ENCODE data around the gene STIMATE. TPM values are rescaled to one million over a fixed set of nuclear protein-coding genes. Genes with fewer than 3 reads are reported as not detected.

STIMATE gene
- total RNA-seq, 1 donor from 2014 or later, result 20.3 TPM

GRCh38 chr3:52870471-52870870 lies 26.9 kb downstream of the STIMATE start:
- Mint-ChIP-seq H3K27me3 (ENCODE audit: low read depth) (no peaks in the 10 kb centered on the region), H3K4me3 (no peak overlapping the region), H3K36me3 (ENCODE audit: low read depth) (peaks cover 9% of the 10 kb centered on the region), H3K27ac (ENCODE audit: unreplicated experiment) (peak overlapping the region; percentile 53), H3K9me3 (no peaks in the 10 kb centered on the region), H3K4me1 (no peaks in the 10 kb centered on the region)
- DNase-seq (ENCODE audit: low read depth, low spot score), result no peak
- no peak for TF ChIP-seq CTCF (conservative IDR thresholded peaks at IDR 0.05)

- Mint-ChIP-seq H3K4me3 (no peak overlapping the region), H3K9me3 (peaks cover 14% of the 10 kb centered on the region), H3K4me1 (no peaks in the 10 kb centered on the region), H3K36me3 (ENCODE audit: low read depth) (peaks cover 25% of the 10 kb centered on the region), H3K27ac (ENCODE audit: unreplicated experiment) (no peak overlapping the region), H3K27me3 (ENCODE audit: low read depth) (no peaks in the 10 kb centered on the region)
- no peak for TF ChIP-seq CTCF (conservative IDR thresholded peaks at IDR 0.05)
- DNase-seq (ENCODE audit: low read depth, low spot score), result no peak
These were observed 30.9 kb downstream of the STIMATE start for GRCh38 chr3:52866427-52866826.

- Mint-ChIP-seq H3K4me3 (no peak overlapping the region), H3K4me1 (no peaks in the 10 kb centered on the region), H3K27ac (ENCODE audit: unreplicated experiment) (peak overlapping the region; percentile 44), H3K36me3 (ENCODE audit: low read depth) (peaks cover 25% of the 10 kb centered on the region), H3K27me3 (ENCODE audit: low read depth) (no peaks in the 10 kb centered on the region), H3K9me3 (peaks cover 14% of the 10 kb centered on the region)
- no peak for TF ChIP-seq CTCF (conservative IDR thresholded peaks at IDR 0.05)
- no peak for DNase-seq (ENCODE audit: low read depth, low spot score)
These were observed 31.4 kb downstream of the STIMATE start for GRCh38 chr3:52865994-52866393.

GRCh38 chr3:52860424-52860768 lies 37.0 kb downstream of the STIMATE start:
- H3K27me3 Mint-ChIP-seq (ENCODE audit: low read depth), result no peaks in the 10 kb centered on the region
- peaks cover 14% of the 10 kb centered on the region for H3K9me3 Mint-ChIP-seq
- no peak overlapping the region for H3K4me3 Mint-ChIP-seq
- peak overlapping the region; percentile 81 for H3K27ac Mint-ChIP-seq (ENCODE audit: unreplicated experiment)
- no peaks in the 10 kb centered on the region for H3K4me1 Mint-ChIP-seq
- TF ChIP-seq CTCF (conservative IDR thresholded peaks at IDR 0.05), result no peak
- DNase-seq (ENCODE audit: low read depth, low spot score), result no peak
- H3K36me3 Mint-ChIP-seq (ENCODE audit: low read depth), result peaks cover 15% of the 10 kb centered on the region

- H3K36me3 Mint-ChIP-seq (ENCODE audit: low read depth), result peaks cover 13% of the 10 kb centered on the region
- no peak for DNase-seq (ENCODE audit: low read depth, low spot score)
- TF ChIP-seq CTCF (conservative IDR thresholded peaks at IDR 0.05), result no peak
These were observed 37.5 kb downstream of the STIMATE start for GRCh38 chr3:52859686-52860423.

More at GRCh38 chr3:52859686-52860423, 37.5 kb downstream of the STIMATE start:
- Mint-ChIP-seq H3K27me3 (ENCODE audit: low read depth) (no peaks in the 10 kb centered on the region), H3K27ac (ENCODE audit: unreplicated experiment) (no peak overlapping the region), H3K4me1 (no peaks in the 10 kb centered on the region), H3K9me3 (peaks cover 11% of the 10 kb centered on the region), H3K4me3 (no peak overlapping the region)
